Neural cell (in vitro differentiated cells): ENCODE results near the gene FAM110A. TPM values are rescaled to one million over a fixed set of nuclear protein-coding genes. Genes with fewer than 3 reads are reported as not detected.
A peak's percentile ranks its signal among the peaks of the same experiment; 100 is the strongest.

Experiments used
- H2AFZ ChIP-seq: fragments of 200-600, 300-800 bp; sonication (generic), shearing (Covaris generic); 2 replicates; pipeline ENCODE4 v1.6.0; 2014; ENCODE audit warnings: low read depth, mild to moderate bottlenecking, antibody characterized with exemption, low read length, moderate library complexity
- H3F3A ChIP-seq: fragments of 200-600 bp; shearing (Covaris generic); 2 replicates; pipeline ENCODE4 v1.6.1; 2016; ENCODE audit warnings: mild to moderate bottlenecking, moderate library complexity, mixed read lengths, antibody characterized with exemption, low read length; ENCODE audit not compliant: insufficient read depth, poor library complexity, severe bottlenecking
- H3K27ac ChIP-seq: fragments of 200-600, 300-800 bp; sonication (generic), shearing (Covaris generic); 2 replicates; pipeline ENCODE4 v1.5.1; 2014; ENCODE audit warnings: mild to moderate bottlenecking, low read length, moderate library complexity
- H3K27me3 ChIP-seq: fragments of 300-800, 200-600 bp; sonication (generic), shearing (Covaris generic); 2 replicates; pipeline ENCODE4 v1.6.0; 2014; ENCODE audit warnings: mild to moderate bottlenecking, low read depth, low read length, moderate library complexity; ENCODE audit not compliant: insufficient read depth
- H3K36me3 ChIP-seq: fragments of 300-800, 200-600 bp; sonication (generic), shearing (Covaris generic); 2 replicates; pipeline ENCODE4 v1.5.1; 2014; ENCODE audit warnings: mild to moderate bottlenecking, antibody characterized with exemption, low read length, moderate library complexity; ENCODE audit not compliant: insufficient read depth
- H3K4me2 ChIP-seq: fragments of 300-800, 200-600 bp; sonication (generic), shearing (Covaris generic); 2 replicates; pipeline ENCODE4 v1.6.0; 2014; ENCODE audit warnings: mild to moderate bottlenecking, low read length
- H3K4me3 ChIP-seq: fragments of 300-800, 200-600 bp; sonication (generic), shearing (Covaris generic); 2 replicates; pipeline ENCODE4 v1.5.1; 2014; ENCODE audit warnings: mild to moderate bottlenecking, low read length, moderate library complexity
- H3K79me2 ChIP-seq: fragments of 200-600 bp; shearing (Covaris generic); replicated peaks from 2 replicates; pipeline ENCODE4 v1.6.0; 2014; ENCODE audit warnings: mild to moderate bottlenecking, low read length, moderate library complexity; ENCODE audit not compliant: insufficient read depth
- H3K9ac ChIP-seq: fragments of 300-800, 200-600 bp; sonication (generic), shearing (Covaris generic); 2 replicates; pipeline ENCODE4 v1.6.1; 2016; ENCODE audit warnings: mild to moderate bottlenecking, low read length, mixed read lengths
- H3K9me2 ChIP-seq: fragments of 200-600 bp; shearing (Covaris generic); 2 replicates; pipeline ENCODE4 v1.6.1; 2016; ENCODE audit warnings: mild to moderate bottlenecking, low read length, mixed read lengths; ENCODE audit not compliant: insufficient read depth
- H3K9me3 ChIP-seq: fragments of 200-600, 300-800 bp; sonication (generic), shearing (Covaris generic); 2 replicates; pipeline ENCODE4 v1.6.1; 2016; ENCODE audit warnings: mild to moderate bottlenecking, mixed run types, low read length, moderate library complexity, mixed read lengths
- H4K20me1 ChIP-seq: fragments of 200-600 bp; shearing (Covaris generic); 2 replicates; pipeline ENCODE4 v1.6.1; 2016; ENCODE audit warnings: mild to moderate bottlenecking, mixed run types; ENCODE audit not compliant: insufficient read depth
- EP300 ChIP-seq: fragments of 450-650 bp; conservative IDR thresholded peaks from 2 replicates; pipeline ENCODE4 v1.6.1; 2014; ENCODE audit warnings: antibody characterized with exemption, mild to moderate bottlenecking, moderate library complexity; ENCODE audit not compliant: poor library complexity, severe bottlenecking
- EZH2 ChIP-seq: fragments of 200-600, 300-800 bp; shearing (Covaris generic), sonication (generic); IDR thresholded peaks from 2 replicates; pipeline ENCODE4 v1.6.1; 2014; ENCODE audit warnings: antibody characterized with exemption, low read length, borderline replicate concordance, mild to moderate bottlenecking; ENCODE audit not compliant: insufficient read depth, poor library complexity, severe bottlenecking
- MXI1 ChIP-seq: fragments of 450-650 bp; conservative IDR thresholded peaks from 2 replicates; pipeline ENCODE4 v1.6.1; 2014; ENCODE audit warnings: antibody characterized with exemption, mild to moderate bottlenecking; ENCODE audit not compliant: poor library complexity, severe bottlenecking
- POLR2AphosphoS5 ChIP-seq: IDR thresholded peaks from 2 replicates; pipeline ENCODE4 v1.6.1; 2012
- RAD21 ChIP-seq: fragments of 450-650 bp; conservative IDR thresholded peaks from 2 replicates; pipeline ENCODE4 v1.6.1; 2014; ENCODE audit warnings: antibody characterized with exemption, mild to moderate bottlenecking, moderate library complexity
- SMC3 ChIP-seq: fragments of 450-650 bp; conservative IDR thresholded peaks from 2 replicates; pipeline ENCODE4 v1.6.1; 2014; ENCODE audit warnings: antibody characterized with exemption, mild to moderate bottlenecking, moderate library complexity; ENCODE audit not compliant: poor library complexity
- TAF1 ChIP-seq: IDR thresholded peaks from 2 replicates; pipeline ENCODE4 v1.6.1; 2012; ENCODE audit warnings: low read depth
- polyA plus RNA-seq: library from polyadenylated mRNA; depleted of rRNA; stranded (reverse); fragments of >200 nt; gene quantifications from 2 replicates; pipeline ENCODE4 v1.2.3, GENCODE V29; 2014
- TF ChIP-seq, protein P1 (sequence below): IDR thresholded peaks from 2 replicates; pipeline ENCODE4 v1.6.1; 2012; ENCODE audit warnings: borderline replicate concordance
- TF ChIP-seq, protein P2 (sequence below): fragments of 450-650 bp; IDR thresholded peaks from 2 replicates; pipeline ENCODE4 v1.5.1; 2014; ENCODE audit warnings: antibody characterized with exemption, mild to moderate bottlenecking, moderate library complexity; ENCODE audit not compliant: poor library complexity, severe bottlenecking

The FAM110A gene
- polyA plus RNA-seq, 1 donor from 2014 or later = 5.8 TPM

DNA sequence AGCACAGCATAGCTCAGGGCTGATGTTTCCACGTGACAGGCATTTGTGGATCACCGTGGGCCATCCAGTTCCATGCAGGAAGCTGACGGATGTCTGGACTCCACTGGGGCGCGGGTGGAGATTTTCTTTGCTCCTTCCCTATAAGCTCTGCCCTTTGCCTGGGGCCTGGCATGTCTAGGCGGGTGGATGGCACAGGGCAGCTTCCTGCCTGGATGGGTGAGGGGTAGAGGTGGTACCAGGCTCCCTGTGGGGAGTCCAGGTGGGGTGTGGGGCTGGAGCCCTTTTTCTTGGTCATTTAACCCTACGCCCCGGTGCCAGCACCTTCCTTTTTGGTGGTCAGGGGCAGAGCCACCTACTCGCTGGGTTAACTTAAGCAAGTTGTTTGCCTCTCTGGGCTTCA is 10.4 kb downstream of the FAM110A start:
- H3K27ac ChIP-seq = no peak overlapping the region
- H4K20me1 ChIP-seq = no peaks in the 10 kb centered on the region
- H3K9me2 ChIP-seq = no peaks in the 10 kb centered on the region
- peaks cover 37% of the 10 kb centered on the region for H3K27me3 ChIP-seq
- TF ChIP-seq RAD21 (no peak), POLR2AphosphoS5 (no peak), TAF1 (no peak)
- TF ChIP-seq, protein P1, sequence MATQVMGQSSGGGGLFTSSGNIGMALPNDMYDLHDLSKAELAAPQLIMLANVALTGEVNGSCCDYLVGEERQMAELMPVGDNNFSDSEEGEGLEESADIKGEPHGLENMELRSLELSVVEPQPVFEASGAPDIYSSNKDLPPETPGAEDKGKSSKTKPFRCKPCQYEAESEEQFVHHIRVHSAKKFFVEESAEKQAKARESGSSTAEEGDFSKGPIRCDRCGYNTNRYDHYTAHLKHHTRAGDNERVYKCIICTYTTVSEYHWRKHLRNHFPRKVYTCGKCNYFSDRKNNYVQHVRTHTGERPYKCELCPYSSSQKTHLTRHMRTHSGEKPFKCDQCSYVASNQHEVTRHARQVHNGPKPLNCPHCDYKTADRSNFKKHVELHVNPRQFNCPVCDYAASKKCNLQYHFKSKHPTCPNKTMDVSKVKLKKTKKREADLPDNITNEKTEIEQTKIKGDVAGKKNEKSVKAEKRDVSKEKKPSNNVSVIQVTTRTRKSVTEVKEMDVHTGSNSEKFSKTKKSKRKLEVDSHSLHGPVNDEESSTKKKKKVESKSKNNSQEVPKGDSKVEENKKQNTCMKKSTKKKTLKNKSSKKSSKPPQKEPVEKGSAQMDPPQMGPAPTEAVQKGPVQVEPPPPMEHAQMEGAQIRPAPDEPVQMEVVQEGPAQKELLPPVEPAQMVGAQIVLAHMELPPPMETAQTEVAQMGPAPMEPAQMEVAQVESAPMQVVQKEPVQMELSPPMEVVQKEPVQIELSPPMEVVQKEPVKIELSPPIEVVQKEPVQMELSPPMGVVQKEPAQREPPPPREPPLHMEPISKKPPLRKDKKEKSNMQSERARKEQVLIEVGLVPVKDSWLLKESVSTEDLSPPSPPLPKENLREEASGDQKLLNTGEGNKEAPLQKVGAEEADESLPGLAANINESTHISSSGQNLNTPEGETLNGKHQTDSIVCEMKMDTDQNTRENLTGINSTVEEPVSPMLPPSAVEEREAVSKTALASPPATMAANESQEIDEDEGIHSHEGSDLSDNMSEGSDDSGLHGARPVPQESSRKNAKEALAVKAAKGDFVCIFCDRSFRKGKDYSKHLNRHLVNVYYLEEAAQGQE = no peak
- H3K79me2 ChIP-seq = peaks cover 7% of the 10 kb centered on the region
- peak overlapping the region; percentile 97 for H3K9ac ChIP-seq
- no peaks in the 10 kb centered on the region for H3K36me3 ChIP-seq
- no peak overlapping the region for H2AFZ ChIP-seq
- H3K4me2 ChIP-seq = no peak overlapping the region
- H3F3A ChIP-seq = no peaks in the 10 kb centered on the region
- peak overlapping the region; percentile 91 for H3K4me3 ChIP-seq
- no peaks in the 10 kb centered on the region for H3K9me3 ChIP-seq

DNA sequence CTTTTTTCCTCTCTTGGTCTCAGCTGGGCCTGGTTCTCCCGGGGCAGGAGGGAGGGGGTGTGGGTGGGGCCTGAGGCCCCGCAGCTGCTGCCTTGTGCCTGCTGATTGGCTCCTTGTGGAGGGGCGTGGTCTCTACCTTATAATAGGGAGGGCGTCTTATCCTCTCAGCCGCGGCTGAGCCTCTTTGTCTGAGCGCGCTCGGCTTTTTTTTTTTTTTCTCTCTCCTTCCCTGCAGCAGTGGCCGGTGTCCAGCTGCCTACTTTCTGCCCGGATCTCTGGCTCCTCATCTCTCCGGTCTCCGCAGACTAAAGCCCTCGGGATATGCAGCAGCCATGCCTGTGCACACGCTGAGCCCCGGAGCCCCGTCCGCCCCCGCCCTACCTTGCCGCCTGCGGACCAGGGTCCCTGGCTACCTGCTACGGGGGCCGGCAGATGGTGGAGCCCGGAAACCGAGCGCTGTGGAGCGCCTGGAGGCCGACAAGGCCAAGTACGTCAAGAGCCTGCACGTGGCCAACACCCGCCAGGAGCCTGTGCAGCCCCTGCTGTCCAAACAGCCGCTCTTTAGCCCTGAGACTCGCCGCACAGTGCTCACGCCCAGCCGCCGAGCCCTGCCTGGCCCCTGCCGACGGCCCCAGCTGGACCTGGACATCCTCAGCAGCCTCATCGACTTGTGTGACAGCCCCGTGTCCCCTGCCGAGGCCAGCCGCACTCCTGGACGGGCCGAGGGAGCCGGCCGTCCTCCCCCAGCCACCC is 11.1 kb downstream of the FAM110A start:
- H3K27me3 ChIP-seq = peaks cover 37% of the 10 kb centered on the region
- no peaks in the 10 kb centered on the region for H3F3A ChIP-seq
- TF ChIP-seq, protein P2, sequence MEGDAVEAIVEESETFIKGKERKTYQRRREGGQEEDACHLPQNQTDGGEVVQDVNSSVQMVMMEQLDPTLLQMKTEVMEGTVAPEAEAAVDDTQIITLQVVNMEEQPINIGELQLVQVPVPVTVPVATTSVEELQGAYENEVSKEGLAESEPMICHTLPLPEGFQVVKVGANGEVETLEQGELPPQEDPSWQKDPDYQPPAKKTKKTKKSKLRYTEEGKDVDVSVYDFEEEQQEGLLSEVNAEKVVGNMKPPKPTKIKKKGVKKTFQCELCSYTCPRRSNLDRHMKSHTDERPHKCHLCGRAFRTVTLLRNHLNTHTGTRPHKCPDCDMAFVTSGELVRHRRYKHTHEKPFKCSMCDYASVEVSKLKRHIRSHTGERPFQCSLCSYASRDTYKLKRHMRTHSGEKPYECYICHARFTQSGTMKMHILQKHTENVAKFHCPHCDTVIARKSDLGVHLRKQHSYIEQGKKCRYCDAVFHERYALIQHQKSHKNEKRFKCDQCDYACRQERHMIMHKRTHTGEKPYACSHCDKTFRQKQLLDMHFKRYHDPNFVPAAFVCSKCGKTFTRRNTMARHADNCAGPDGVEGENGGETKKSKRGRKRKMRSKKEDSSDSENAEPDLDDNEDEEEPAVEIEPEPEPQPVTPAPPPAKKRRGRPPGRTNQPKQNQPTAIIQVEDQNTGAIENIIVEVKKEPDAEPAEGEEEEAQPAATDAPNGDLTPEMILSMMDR = no peak
- TF ChIP-seq EP300 = no peak
- peak; percentile 18 for TF ChIP-seq RAD21
- peak; percentile 65 for TF ChIP-seq MXI1
- TF ChIP-seq TAF1 = peak; percentile 83
- no peak for TF ChIP-seq SMC3
- TF ChIP-seq POLR2AphosphoS5 = peak; percentile 84
- no peak for TF ChIP-seq EZH2
- TF ChIP-seq, protein P1 = peak; percentile 79
- H3K4me2 ChIP-seq = peak overlapping the region; percentile 68
- H3K9me3 ChIP-seq = no peaks in the 10 kb centered on the region
- peak overlapping the region; percentile 84 for H3K27ac ChIP-seq
- no peaks in the 10 kb centered on the region for H3K9me2 ChIP-seq
- no peaks in the 10 kb centered on the region for H4K20me1 ChIP-seq
- H3K4me3 ChIP-seq = peak overlapping the region; percentile 91
- H3K36me3 ChIP-seq = no peaks in the 10 kb centered on the region
- H3K79me2 ChIP-seq = peaks cover 7% of the 10 kb centered on the region
- H3K9ac ChIP-seq = peak overlapping the region; percentile 97
- H2AFZ ChIP-seq = peak overlapping the region; percentile 93
